D341Med (cell line): ENCODE data around the gene ELAPOR2.
"Not testable (repeated sequence)": the region's sequence is repeated elsewhere in the genome, so short reads cannot be mapped to it uniquely, and the experiment has no call there.

ENCODE experiments used
- DNase-seq: peaks from one replicate; pipeline ENCODE4 v3.0.0; 2012; ENCODE audit warnings: low spot score

ELAPOR2 gene, protein sequence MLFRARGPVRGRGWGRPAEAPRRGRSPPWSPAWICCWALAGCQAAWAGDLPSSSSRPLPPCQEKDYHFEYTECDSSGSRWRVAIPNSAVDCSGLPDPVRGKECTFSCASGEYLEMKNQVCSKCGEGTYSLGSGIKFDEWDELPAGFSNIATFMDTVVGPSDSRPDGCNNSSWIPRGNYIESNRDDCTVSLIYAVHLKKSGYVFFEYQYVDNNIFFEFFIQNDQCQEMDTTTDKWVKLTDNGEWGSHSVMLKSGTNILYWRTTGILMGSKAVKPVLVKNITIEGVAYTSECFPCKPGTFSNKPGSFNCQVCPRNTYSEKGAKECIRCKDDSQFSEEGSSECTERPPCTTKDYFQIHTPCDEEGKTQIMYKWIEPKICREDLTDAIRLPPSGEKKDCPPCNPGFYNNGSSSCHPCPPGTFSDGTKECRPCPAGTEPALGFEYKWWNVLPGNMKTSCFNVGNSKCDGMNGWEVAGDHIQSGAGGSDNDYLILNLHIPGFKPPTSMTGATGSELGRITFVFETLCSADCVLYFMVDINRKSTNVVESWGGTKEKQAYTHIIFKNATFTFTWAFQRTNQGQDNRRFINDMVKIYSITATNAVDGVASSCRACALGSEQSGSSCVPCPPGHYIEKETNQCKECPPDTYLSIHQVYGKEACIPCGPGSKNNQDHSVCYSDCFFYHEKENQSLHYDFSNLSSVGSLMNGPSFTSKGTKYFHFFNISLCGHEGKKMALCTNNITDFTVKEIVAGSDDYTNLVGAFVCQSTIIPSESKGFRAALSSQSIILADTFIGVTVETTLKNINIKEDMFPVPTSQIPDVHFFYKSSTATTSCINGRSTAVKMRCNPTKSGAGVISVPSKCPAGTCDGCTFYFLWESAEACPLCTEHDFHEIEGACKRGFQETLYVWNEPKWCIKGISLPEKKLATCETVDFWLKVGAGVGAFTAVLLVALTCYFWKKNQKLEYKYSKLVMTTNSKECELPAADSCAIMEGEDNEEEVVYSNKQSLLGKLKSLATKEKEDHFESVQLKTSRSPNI

DNA sequence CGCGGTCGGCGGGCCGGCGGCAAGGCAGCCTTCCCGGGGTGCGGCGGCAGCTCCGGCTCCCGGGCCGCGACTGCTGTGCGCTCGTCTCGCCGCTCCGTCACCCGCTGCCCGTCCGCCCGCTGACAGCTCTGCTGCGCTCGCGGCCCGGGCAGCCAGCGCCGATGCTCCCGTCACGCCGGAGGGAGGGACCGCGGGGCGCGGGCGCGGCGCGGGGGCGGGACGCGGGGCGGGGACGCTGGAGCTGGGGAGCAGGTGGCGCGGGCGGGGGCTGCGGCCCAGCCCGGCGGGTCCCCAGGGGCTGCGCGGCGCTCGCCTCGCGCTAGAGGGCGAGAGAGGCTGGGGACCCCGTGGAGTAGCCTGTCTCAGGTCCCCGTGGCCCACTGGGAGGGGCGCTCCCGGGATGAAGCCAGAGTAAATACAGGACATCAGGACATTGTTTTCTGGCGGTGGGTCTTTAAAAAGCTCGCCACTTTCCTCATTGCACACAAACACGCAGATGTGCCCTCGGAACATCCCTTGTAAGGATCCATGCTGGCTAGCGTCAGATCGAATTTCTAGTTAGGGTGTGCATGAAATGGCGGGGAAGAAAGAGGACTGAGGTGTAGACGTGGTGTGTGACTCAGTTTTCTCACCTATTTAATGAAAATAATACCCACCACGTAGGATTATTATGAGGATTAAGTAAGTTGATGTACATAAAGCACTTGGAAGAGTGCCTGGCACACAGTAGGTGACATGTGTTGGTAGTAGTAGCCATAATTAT, at the start of gene ELAPOR2:
Gene ELAPOR2 (minus strand): TSS at position 130 of the 763 bp plus-strand sequence. CDS start 141 bp downstream, outside the sequence.
- peak; percentile 98 for DNase-seq

DNA sequence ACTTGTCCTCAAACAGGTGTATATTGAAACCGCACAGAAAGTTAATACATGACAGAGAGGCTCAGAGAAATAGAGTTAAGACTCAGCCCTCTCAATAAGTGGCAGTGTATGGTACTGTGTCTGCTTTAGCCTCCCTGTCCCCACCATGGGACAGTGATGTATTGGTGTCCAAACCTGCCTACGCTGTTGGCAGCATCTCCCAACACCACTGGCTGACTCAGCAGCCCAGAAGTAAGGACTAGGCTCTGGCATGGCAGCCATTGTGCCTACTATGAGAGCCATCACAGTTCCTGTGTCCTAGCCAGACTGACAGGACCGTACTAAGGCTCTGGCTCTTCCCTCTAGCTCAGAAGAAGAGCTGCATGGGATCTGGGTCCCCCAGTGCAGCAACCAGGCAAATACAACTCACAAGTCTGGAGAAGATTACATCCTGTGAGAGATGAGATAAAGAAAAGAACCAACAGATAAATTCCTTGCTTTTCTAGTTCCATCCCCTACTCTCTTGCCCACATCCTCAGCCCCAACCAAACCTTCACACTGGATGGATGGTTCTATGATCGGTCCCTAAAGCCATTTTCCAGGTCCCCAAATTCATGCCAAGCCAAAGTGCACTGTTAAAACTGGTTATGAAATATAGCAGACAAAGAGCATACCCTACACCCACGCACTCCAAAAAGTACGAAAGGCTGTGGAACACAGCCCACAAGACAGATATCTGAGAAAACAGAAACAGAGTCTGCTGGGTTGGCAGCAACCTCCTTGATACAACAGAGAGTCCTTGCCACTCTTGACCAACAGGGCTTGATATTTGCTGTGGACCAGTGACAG, 48.7 kb upstream of the ELAPOR2 start:
- DNase-seq: no peak

DNA sequence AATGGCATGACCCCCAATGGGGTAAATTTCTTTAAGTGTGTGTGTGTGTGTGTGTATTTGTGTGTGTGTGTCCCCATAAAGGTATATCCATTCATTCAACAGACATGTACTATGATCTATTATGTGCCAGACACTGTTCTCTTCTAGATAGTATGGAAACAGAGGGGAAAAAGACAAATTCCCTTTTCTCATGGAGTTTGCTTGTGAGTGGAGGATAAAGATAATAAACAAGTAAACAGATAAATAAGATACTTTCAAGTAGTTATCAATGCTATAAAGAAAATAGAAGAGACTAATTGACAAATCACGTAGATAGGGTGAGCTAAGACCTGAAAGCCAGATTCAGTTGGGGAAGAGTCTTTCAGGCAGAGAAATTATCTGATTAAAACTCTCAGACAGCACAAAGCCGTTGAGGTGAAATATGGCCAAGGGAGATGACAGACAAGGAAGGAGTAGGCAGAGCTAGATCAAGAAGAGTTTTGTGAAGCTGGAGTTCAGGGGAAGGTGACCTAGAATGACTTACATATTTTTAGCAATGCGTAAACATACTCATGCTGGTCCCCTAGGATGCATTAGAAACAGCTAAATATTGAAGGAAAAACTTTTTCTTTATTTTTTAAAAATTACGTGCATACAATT, 47.6 kb upstream of the ELAPOR2 start:
- no peak for DNase-seq

DNA sequence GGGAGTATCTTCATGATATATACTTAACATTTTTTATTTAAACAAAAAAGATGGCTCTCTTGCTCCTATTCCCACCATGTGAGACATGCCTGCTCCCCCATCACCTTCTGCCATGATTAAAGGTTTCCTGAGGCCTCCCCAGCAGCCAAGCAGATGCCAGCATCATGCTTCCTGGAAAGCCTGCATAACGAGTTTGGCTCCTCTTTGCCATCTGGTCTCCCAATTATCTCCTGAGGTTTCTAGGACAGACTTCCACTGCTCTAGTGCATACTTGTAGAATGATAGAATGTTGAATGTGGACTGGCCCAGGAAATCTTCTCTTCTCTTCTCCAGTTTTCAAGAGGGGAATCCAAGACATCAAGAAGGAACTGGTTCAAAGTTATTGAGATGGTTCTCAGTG, 45.9 kb upstream of the ELAPOR2 start:
- DNase-seq: no peak

DNA sequence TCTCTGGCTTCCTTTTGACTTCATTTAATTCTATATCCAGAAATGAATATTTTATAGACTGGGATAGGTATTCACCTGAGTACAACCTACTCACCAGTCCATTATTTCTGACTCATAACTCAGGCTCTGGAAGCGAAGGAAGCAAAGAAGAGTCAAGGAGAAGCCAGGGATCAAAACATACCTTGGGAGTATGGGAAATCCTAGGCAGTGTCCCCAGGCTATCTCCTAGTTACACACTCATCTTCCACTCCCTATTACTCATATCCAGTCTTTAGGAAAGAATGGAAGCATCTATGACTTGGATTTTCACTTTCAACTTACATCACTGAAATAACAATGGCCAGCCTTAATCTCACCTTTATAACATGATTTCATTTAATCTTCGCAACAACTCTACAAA, 40.9 kb upstream of the ELAPOR2 start:
- no peak for DNase-seq

DNA sequence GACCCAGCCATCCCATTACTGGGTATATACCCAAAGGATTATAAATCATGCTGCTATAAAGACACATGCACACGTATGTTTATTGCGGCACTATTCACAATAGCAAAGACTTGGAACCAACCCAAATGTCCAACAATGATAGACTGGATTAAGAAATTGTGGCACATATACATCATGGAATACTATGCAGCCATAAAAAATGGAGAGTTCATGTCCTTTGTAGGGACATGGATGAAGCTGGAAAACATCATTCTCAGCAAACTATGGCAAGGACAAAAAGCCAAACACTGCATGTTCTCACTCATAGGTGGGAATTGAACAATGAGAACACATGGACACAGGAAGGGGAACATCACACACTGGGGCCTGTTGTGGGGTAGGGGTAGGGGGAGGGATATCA, 37.9 kb upstream of the ELAPOR2 start:
- not testable (repeated sequence) for DNase-seq

DNA sequence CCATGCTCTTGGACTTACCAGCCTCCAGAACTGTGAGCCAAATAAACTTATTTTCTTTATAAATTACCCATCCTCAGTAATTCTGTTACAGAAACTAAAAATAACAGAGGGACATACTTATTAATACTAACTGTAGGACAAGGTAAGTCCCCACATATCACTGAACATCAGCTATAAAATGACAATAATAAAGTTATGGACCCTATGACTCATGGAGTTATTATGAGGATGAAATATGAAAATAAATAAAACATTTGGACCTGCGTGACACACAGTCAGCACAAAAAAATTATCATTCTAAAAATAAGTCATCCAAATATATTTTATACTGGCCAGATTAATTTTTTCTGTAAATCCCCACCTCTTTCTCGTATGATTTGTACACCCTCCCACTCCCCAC, 34.9 kb upstream of the ELAPOR2 start:
- DNase-seq: no peak

DNA sequence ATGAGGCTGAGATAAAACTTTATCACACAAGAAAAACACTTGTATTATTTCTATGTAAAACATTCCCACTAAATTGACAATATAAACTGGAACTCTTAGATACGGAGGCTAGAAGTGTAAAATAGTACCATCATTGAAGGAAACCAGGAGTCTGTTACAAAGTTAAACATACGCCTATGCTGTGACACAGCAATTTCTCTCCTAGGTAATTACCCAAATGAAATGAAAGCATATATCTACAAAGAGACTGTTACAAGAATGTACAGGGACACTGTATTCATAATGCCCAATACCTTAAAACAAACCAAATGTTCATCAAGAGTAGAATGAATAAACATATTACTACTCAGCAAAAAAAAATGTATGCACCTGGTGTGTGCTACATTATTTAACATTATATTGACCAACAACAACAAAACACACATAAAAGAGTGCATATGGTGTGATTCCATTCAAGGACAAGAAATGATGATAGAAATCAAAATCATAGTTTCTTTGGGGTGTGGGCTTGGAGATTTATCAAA, 33.2 kb upstream of the ELAPOR2 start:
- no peak for DNase-seq

DNA sequence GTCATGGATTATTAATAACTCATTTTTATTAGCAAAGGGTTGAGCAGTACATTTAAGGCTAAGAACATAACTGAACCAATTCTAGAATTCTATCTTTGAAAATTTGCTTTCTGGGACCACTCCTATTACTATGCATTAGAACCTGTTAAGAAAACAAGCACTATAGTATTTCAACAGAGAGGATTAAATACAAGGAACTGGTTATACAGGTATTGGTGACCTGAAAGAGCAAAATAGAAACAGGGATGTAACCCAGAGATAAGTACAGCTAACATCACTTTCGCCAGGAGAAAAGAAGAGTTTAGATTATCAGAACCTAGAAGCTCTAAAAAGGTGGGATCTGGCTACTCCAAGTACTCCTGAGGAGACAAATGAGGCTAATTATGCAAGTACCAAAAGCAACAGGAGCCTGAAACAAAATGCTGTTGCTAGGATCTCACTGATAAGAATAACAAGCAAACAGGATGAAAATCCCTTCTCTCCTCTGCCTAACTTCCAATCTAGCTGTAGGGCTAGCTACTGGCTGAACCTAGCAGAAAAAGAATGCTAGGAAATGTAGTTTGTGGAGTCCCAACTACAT, 32.1 kb upstream of the ELAPOR2 start:
- DNase-seq: no peak

DNA sequence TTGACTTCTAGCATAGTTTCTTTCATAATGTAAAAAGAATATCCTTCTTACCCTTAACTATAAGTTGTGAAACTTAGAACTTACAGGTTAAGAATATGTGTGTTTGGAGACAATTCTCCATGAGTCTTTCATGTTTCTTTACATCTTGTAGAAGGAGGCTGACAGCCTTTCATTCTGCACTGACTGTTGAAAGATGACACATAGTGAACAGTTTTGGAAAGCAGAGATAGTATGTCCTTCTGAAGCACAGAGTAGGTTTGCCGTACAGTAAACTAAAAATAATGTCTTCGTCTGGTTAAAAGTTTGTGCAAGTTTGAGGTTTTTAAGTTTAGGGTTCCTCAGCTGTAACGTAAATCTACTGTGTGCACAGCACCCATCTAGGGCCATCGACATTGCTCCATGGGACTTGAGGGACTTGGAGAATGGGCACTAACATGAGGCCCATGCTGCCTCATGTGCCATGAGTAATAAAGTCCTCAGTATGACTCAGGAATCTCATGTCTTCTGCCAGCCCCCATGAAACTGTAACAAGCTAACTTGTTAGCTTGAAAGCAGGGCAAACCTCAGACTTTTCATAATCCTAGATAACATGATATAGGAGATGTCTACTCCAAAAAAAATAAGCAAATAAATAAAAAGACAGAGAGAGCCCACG, 24.5 kb upstream of the ELAPOR2 start:
- DNase-seq: no peak

DNA sequence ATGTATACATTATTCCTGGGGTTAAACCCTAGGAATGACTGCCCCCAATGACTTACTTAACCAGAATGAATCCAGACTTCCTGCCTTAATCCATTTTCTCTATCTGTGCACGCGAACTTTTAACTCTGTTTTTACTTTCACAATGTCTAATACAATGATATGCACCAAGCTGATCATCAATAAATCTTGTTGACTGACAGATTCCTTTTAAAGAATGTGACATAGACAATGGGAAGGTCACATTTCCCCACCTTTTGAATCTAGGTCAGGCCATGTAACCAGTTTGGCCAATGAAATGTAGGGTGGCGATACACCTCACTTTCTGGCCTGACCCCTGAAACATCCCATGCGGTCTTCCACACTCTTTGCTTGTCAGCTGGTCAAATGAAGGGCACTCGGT, 23.2 kb upstream of the ELAPOR2 start:
- DNase-seq: no peak

DNA sequence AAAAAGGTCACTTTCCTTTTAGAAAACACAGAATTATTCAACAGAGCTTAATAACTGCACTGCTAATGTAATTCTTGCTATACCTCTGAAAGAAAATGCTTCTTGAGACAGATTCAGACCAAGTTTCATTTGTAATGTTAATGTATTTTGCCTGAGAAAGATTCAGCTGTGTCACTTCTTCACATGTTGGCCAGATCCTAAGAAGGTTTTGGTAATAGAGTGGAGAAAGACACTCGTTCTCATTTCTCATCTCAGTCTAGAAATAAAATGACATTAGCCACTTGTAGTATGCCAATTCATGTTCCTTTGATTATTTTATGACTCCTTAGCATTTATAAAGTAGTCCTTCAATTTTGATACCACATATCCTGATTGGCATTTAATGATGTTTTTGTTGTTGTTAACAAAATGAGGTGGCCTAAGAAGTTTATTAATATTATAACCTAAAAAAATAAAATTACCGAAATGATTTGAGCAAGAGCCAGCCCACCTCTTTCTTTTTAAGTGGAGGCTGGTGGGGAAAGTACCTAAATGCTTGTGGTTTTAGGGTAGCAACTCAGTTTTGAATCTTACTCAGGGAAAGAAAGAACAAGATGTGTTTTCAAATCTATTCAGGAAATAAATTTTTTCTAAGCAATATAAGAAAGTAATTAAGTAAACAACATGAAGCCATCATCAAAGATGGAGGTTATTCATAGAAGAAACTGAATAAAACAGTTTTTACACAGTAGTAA, 16.4 kb upstream of the ELAPOR2 start:
- DNase-seq: no peak

DNA sequence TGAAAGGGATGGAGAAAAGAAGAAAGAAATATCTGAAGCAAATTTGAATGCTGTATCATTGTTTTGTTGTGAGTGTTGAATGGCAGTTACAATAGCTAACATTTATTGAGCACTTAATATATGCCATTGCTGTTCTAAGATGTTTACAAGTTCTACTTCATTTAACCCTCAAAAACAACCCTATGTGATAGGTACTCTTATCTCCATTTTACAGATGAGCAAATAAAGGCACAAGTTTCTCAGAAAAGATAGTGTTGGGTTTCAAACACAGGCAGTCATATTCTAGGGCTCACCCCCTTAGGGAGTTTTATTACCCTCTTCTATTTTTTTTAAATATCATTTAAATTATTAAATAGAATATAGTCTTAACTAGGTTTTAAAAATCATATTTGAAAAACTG, 8.3 kb upstream of the ELAPOR2 start:
- DNase-seq: no peak

DNA sequence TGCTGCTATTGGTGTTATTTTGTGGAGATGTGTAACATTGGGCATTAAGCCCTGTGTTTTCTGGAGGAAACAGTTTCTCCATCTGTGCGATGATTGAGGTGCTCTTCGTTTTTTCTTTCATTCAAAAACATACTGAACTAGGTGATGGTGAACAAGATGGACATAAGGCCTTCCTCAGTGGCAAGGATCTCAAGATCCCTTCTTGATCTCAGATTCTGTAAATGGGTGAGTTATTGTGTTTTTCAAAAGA, 759 bp upstream of the ELAPOR2 start:
- DNase-seq: no peak

DNA sequence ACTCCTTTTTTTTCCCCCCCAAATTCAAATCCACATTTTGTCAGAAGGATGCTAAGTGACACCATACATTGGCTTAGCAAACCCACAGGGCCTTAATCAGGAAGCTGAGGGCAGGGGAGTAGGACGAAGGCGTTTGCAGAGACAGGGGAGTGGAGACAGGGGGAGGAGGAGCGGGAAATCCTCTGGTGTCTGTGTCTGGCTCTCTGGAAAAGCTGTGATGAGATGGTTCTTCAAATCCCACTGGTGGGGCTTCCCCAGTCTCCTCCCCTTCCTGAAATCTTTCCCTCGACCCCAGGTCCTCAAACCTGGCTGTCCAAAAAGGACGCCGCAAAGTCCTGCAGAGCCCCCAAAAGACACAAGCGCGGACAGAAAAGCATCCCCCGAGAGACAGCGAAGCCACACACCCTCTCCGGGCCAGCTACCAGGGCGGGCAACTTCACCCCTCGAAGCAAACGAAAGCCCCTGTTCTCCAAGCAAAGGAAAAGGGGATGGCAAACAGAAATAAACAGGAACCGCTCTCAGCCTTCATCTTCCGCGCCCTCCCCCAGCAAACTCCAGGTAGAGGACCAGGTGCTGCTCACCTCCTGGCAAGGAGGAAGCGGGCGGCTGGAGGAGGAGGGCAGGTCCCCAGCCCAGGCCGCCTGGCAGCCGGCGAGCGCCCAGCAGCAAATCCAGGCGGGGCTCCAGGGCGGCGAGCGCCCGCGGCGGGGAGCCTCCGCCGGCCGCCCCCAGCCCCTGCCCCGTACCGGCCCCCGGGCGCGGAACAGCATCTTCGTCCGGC, 520 bp downstream of the ELAPOR2 start:
- no peak for DNase-seq

DNA sequence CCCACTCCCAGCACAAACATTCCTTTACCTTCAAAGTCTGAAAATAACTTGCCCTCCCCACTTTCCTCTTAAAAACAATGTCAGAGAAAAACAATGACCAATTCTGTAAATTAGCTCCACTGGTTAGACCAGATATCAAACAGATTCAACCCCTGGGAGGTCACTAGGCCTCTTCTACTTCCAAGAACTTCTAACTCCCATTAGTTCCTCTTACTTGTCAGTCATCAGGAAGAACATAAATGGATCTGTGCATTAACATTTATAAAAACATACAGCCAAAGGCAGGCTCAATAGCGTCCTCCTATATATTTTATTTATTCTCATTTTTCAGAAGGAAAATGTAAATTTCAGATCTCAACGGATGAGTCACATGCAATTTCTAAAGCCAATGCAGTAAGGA, 2.2 kb downstream of the ELAPOR2 start:
- DNase-seq: no peak

DNA sequence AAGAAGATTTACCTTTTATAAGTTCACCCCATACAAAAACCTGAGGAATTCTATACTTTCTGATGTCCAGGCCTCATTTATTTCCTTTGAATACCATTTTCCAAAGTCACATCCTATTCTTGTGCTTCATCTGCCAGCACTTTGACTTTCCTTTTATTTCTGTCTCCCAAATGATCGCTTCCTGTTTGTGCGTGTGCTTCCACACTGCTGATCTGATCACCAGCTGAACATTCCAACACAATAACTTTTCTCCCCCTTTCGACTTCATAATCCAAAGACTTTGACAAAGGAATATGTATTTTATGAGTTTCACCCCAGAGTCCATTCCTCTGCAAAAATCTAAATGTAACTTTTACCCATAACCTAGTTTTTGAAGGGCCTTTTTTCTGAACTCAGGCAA, 3.1 kb downstream of the ELAPOR2 start:
- no peak for DNase-seq

DNA sequence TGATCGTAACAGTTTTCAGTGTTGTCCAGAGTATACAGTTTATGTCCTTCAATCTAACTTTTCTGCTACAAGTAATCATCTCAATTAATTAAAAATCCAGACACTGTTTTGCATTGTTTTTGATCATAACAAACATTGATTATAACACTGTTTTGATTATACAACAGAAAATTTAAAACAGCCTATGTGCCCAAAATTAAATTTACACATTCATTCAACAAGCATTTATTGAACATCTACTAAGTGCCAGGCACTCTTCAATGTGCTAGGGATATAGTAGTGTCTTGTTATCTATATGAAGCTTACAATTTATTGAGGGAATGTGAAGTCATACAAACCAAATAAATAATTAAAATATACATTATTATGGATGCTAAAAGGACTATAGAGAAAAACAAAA, 10.6 kb downstream of the ELAPOR2 start:
- no peak for DNase-seq
